ENCODE results near the gene DLX3.

Gene DLX3

DNA sequence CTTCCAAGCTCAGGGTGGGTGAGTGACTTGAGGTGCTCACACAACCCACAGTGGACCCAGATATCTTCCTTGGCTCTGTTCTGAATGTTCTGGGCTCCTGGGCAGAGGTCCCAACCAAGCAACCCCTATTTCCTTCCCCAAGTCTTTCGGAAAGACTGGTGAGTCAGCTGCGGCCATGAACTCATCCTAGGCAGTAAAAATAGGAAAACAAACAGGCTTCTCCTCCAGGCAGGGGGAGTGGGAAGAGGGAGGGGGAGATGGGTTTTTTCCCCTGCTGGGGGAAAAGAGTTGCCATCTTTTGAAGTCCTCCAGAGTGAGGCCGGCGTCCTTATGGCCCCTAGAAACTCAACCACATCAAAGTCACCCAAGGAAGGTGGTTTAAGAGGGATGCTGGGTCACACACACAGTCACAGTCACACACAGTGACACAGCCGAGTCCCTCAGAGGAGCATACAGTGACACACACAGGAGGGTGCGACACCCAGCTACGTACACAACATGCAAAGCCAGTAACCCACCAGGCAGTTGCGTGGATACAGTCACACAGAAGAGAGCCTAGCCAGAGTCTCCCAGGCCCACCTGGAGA lies 42.0 kb downstream of the DLX3 start:
- DNase-seq = no peak
- TF ChIP-seq, protein P1, sequence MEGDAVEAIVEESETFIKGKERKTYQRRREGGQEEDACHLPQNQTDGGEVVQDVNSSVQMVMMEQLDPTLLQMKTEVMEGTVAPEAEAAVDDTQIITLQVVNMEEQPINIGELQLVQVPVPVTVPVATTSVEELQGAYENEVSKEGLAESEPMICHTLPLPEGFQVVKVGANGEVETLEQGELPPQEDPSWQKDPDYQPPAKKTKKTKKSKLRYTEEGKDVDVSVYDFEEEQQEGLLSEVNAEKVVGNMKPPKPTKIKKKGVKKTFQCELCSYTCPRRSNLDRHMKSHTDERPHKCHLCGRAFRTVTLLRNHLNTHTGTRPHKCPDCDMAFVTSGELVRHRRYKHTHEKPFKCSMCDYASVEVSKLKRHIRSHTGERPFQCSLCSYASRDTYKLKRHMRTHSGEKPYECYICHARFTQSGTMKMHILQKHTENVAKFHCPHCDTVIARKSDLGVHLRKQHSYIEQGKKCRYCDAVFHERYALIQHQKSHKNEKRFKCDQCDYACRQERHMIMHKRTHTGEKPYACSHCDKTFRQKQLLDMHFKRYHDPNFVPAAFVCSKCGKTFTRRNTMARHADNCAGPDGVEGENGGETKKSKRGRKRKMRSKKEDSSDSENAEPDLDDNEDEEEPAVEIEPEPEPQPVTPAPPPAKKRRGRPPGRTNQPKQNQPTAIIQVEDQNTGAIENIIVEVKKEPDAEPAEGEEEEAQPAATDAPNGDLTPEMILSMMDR (IDR thresholded peaks at IDR 0.05; ENCODE audit: low read depth, low read length) = no peak
- no peaks in the 10 kb centered on the region for H3K4me1 ChIP-seq
- H3K9me3 ChIP-seq = no peaks in the 10 kb centered on the region
- H3K27me3 ChIP-seq = no peaks in the 10 kb centered on the region
- H3K4me3 ChIP-seq (ENCODE audit: low read depth, low read length) = no peak overlapping the region
- H3K36me3 ChIP-seq = no peaks in the 10 kb centered on the region

DNA sequence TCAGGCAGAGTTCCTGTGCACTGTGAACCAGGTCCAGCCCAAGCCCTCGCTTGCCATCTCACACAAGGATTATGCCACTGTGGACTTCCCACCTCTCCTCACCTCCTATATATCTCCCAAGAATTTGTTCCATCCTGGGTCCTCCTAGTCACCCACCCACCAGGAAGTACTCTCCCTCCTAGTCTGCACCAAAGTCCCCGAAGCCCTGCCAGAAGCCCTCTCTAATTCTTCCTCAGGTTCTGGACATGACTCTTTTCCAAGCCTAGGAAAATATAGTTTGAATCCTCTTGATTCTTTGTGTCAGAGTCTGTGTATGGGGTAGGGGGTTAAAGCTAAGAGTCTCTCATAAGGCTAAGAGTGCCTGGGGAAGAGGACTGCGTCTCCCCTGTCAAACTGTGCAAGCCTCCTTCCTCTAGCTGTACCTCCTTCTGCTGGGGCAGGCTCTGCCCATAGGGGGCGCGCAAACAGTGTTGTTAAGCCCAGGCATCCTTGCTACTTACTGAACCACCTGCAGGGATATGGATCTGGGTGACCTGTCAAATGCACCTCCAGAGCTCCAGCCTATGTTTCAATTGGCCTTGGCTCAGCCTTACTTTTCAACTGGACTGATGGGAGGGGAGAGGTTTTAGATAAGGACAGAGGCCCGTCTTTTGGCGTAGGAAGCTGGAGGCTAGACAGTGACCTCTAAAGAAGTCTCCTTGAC lies 42.7 kb downstream of the DLX3 start:
- Histone ChIP-seq H3K9me3 (no peaks in the 10 kb centered on the region), H3K4me3 (ENCODE audit: low read depth, low read length) (no peak overlapping the region), H3K4me1 (no peaks in the 10 kb centered on the region), H3K36me3 (no peaks in the 10 kb centered on the region), H3K27me3 (no peaks in the 10 kb centered on the region)
- TF ChIP-seq, protein P1 (IDR thresholded peaks at IDR 0.05; ENCODE audit: low read depth, low read length) = peak; percentile 96
- peak; percentile 87 for DNase-seq

GRCh38 chr17:49951362-49952082 lies 43.5 kb downstream of the DLX3 start:
- no peak for DNase-seq
- no peak overlapping the region for H3K4me3 ChIP-seq (ENCODE audit: low read depth, low read length)
- no peaks in the 10 kb centered on the region for H3K4me1 ChIP-seq
- H3K36me3 ChIP-seq = no peaks in the 10 kb centered on the region
- no peaks in the 10 kb centered on the region for H3K9me3 ChIP-seq
- H3K27me3 ChIP-seq = no peaks in the 10 kb centered on the region
- TF ChIP-seq, protein P1 (IDR thresholded peaks at IDR 0.05; ENCODE audit: low read depth, low read length) = no peak

GRCh38 chr17:49949634-49950033 lies 45.4 kb downstream of the DLX3 start:
- H3K27me3 ChIP-seq = no peaks in the 10 kb centered on the region
- no peaks in the 10 kb centered on the region for H3K36me3 ChIP-seq
- no peak for DNase-seq
- no peaks in the 10 kb centered on the region for H3K4me1 ChIP-seq
- H3K4me3 ChIP-seq (ENCODE audit: low read depth, low read length) = no peak overlapping the region
- TF ChIP-seq, protein P1 (IDR thresholded peaks at IDR 0.05; ENCODE audit: low read depth, low read length) = no peak
- H3K9me3 ChIP-seq = no peaks in the 10 kb centered on the region

GRCh38 chr17:49946964-49947584 lies 48.0 kb downstream of the DLX3 start:
- DNase-seq = no peak
- H3K36me3 ChIP-seq = no peaks in the 10 kb centered on the region
- no peaks in the 10 kb centered on the region for H3K9me3 ChIP-seq
- H3K4me1 ChIP-seq = no peaks in the 10 kb centered on the region
- H3K27me3 ChIP-seq = no peaks in the 10 kb centered on the region
- no peak overlapping the region for H3K4me3 ChIP-seq (ENCODE audit: low read depth, low read length)
- TF ChIP-seq, protein P1 (IDR thresholded peaks at IDR 0.05; ENCODE audit: low read depth, low read length) = no peak
